H1 (cell line): Measurements from ENCODE around the gene ZBTB40. TPM values are rescaled to one million over a fixed set of nuclear protein-coding genes. Genes with fewer than 3 reads are reported as not detected.

Experiments
- CBX5 ChIP-seq: fragments of 300-800, 300-1000 bp; sonication (generic); IDR thresholded peaks from 2 replicates; pipeline ENCODE4 v1.7.1; 2016; ENCODE audit warnings: antibody characterized with exemption, low read length, low read depth
- EZH2 ChIP-seq: fragments of 200-600 bp; sonication (generic); IDR thresholded peaks from 2 replicates; pipeline ENCODE4 v1.7.1; 2012; ENCODE audit warnings: low read depth, mild to moderate bottlenecking, moderate library complexity, low read length, inconsistent platforms; ENCODE audit not compliant: severe bottlenecking
- KDM4A ChIP-seq: IDR thresholded peaks from one replicate; pipeline ENCODE4 v1.7.1; 2012; ENCODE audit warnings: low read depth, mild to moderate bottlenecking, moderate library complexity, low read length, inconsistent platforms; ENCODE audit not compliant: severe bottlenecking
- RXRA ChIP-seq: IDR thresholded peaks from 2 replicates; pipeline ENCODE4 v1.6.1; 2011; ENCODE audit warnings: low read depth, mild to moderate bottlenecking, low read length, moderate library complexity; ENCODE audit not compliant: insufficient read depth
- SAP30 ChIP-seq: fragments of 300-600 bp; sonication (generic); IDR thresholded peaks from 2 replicates; pipeline ENCODE4 v1.7.1; 2012; ENCODE audit warnings: low read length, moderate library complexity, mild to moderate bottlenecking, inconsistent platforms; ENCODE audit not compliant: insufficient read depth, insufficient replicate concordance
- SIRT6 ChIP-seq: IDR thresholded peaks from one replicate; pipeline ENCODE4 v1.7.1; 2012; ENCODE audit warnings: low read length, inconsistent platforms
- SP1 ChIP-seq: IDR thresholded peaks from 2 replicates; pipeline ENCODE4 v1.6.1; 2011; ENCODE audit warnings: low read depth, low read length
- TBP ChIP-seq: IDR thresholded peaks from 2 replicates; pipeline ENCODE4 v1.6.1; 2011; ENCODE audit warnings: low read depth, low read length, improper control_type of control experiment
- polyA plus RNA-seq, 7 experiments: library from polyadenylated mRNA; depleted of rRNA in 3 of 7; stranded (reverse) in 5 of 7; unstranded in 2 of 7; fragments of >200 nt in 5 of 7; fragments of 200-250 nt in 2 of 7; gene quantifications; 1 replicate in 5 of 7; 2 replicates in 1 of 7; 4 replicates in 1 of 7; pipeline versions ENCODE4 v1.2.1 to v1.2.3, GENCODE V29; 2011 to 2013; ENCODE audit warnings: missing spikeins in 2 of 7, mixed read lengths in 2 of 7
- total RNA-seq: library from RNA; stranded (reverse); fragmentation: NEBNext Ultra II Directional; extraction: Animal tissue kit (Norgen Biotek cat#: 25700); gene quantifications from 2 replicates; pipeline ENCODE4 v1.2.1, GENCODE V29; 2021

The ZBTB40 gene
- total and polyA plus RNA-seq, 2 of the 8 experiments (the other 6 are each of a cell fraction or from before 2014, with no cell fraction given) = 3.1 to 19.3 TPM

DNA sequence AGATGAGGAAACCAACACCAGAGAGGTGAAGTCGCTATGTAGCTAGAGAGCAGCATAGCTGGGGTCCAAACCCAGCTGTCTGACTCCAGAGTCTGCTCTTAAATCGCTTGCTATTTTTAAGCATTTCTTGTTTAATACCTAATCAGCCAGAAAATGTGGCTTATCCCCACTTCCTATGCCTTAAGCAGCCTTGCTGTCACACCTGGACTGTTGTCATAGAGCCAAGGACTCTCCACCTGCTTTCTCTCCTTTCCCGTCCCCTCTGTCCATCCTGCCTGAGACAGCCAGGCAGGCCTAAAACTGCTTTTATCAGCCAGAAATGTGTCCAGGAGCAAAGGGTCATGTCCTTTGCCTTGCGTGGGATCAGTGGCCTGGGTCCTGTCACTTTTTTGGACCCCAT is 83.3 kb downstream of the ZBTB40 start (continued):
- TF ChIP-seq SAP30 (no peak), KDM4A (no peak), SIRT6 (no peak), EZH2 (no peak), RXRA (no peak), SP1 (no peak), CBX5 (no peak), TBP (no peak)
